Immature natural killer cell (primary cell): Measurements from ENCODE around the gene ATPAF1. TPM values are rescaled to one million over a fixed set of nuclear protein-coding genes. Genes with fewer than 3 reads are reported as not detected.

Experiments used
- DNase-seq, 3 donors: peaks; one replicate each; pipeline ENCODE4 v3.0.0; 2022; ENCODE audit warnings: mixed read lengths in 1 of 3
- H3K27ac Mint-ChIP-seq, 6 donors: one replicate each; pipeline ENCODE4 v1.8.0; 2020; ENCODE audit warnings: mixed read lengths in 6 of 6, mild to moderate bottlenecking in 5 of 6, inconsistent platforms in 4 of 6, moderate library complexity in 3 of 6
- H3K27me3 Mint-ChIP-seq, 3 donors: one replicate each; pipeline ENCODE4 v1.8.0; 2020 to 2021; ENCODE audit warnings: low read depth in 3 of 3, mild to moderate bottlenecking in 3 of 3, mixed read lengths in 3 of 3, moderate library complexity in 3 of 3, inconsistent platforms in 1 of 3
- H3K36me3 Mint-ChIP-seq, 3 donors: one replicate each; pipeline ENCODE4 v1.8.0; 2020; ENCODE audit warnings: mixed read lengths in 3 of 3, inconsistent platforms in 2 of 3, mild to moderate bottlenecking in 2 of 3
- H3K4me1 Mint-ChIP-seq, 2 donors: one replicate each; pipeline ENCODE4 v1.8.0; 2020; ENCODE audit warnings: inconsistent platforms in 2 of 2, mild to moderate bottlenecking in 2 of 2, mixed read lengths in 2 of 2, moderate library complexity in 1 of 2
- H3K4me3 Mint-ChIP-seq, 5 donors: one replicate each; pipeline ENCODE4 v1.8.0; 2020; ENCODE audit warnings: mild to moderate bottlenecking in 5 of 5, mixed read lengths in 5 of 5, inconsistent platforms in 3 of 5, moderate library complexity in 3 of 5
- H3K9me3 Mint-ChIP-seq, 6 donors: one replicate each; pipeline ENCODE4 v1.8.0; 2020; ENCODE audit warnings: mild to moderate bottlenecking in 6 of 6, mixed read lengths in 6 of 6, inconsistent platforms in 4 of 6, moderate library complexity in 3 of 6
- polyA plus RNA-seq, 3 donors: library from polyadenylated mRNA; unstranded; fragments of 300-500 nt; fragmentation: Illumina TruSeq; gene quantifications; one replicate each; pipeline ENCODE4 v1.2.3, GENCODE V29; 2021

The ATPAF1 gene
- polyA plus RNA-seq, 3 donors from 2014 or later: 50.6 to 139 (median 51.7) TPM

GRCh38 chr1:46623743-46624644 lies 44.2 kb downstream of the ATPAF1 start:
- peak overlapping the region in 1 of 6 donors; percentile 17 for H3K27ac Mint-ChIP-seq
- peaks cover 0 to 10% (median 3%) of the 10 kb centered on the region in 3 donors for H3K36me3 Mint-ChIP-seq
- no peaks in the 10 kb centered on the region for H3K4me1 Mint-ChIP-seq
- peaks cover 0 to 5% (median 0%) of the 10 kb centered on the region in 3 donors for H3K27me3 Mint-ChIP-seq
- H3K9me3 Mint-ChIP-seq: no peaks in the 10 kb centered on the region
- no peak for DNase-seq
- no peak overlapping the region for H3K4me3 Mint-ChIP-seq

DNA sequence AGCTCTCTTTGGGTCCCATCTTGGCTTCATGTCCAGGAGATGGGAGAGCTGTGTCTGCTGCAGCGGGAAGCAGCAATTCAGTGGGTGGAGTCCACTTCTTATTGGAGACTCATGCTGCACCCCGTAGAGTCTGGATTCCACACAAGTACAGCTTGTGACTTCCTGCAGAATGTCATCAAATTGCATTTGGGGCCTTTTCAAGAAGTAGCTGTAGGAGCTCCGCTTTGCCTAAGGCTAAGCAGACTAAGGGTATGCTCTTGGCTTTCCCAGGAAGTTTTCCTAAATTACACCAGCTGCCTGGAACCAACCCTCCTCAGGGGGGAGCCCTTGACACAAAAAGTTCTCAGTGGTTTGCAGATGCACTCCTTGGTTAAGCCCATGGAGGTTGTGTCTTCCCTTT lies 45.8 kb downstream of the ATPAF1 start:
- Mint-ChIP-seq H3K4me1 (peaks cover under 1 to 4% of the 10 kb centered on the region in 2 donors), H3K9me3 (no peaks in the 10 kb centered on the region), H3K4me3 (no peak overlapping the region), H3K27ac (no peak overlapping the region), H3K36me3 (peaks cover 0 to 3% (median 0%) of the 10 kb centered on the region in 3 donors), H3K27me3 (peaks cover 0 to 2% (median 0%) of the 10 kb centered on the region in 3 donors)
- DNase-seq: no peak

DNA sequence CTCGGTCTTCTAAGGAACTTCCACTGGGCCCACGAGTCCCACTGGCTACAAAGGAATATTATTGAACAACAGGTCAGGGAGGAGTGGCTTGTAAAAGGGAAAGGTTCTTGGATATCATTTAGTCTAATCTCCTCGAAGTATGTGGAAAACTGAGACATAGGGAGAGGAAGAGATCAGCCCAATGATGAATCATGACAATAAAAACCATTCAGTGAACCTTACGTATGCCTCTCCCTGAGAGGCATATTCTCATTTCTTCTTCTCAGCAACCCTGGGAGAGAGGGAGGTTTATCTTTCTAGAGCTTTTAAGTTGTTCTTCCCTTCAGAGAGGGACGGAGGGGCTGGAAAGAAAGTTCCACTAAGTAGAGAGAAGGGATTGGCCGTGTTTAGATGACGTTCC lies 46.2 kb downstream of the ATPAF1 start:
- H3K36me3 Mint-ChIP-seq: peaks cover 0 to 3% (median 0%) of the 10 kb centered on the region in 3 donors
- peaks cover 0 to 2% (median 0%) of the 10 kb centered on the region in 3 donors for H3K27me3 Mint-ChIP-seq
- no peak overlapping the region for H3K27ac Mint-ChIP-seq
- no peak for DNase-seq
- H3K4me3 Mint-ChIP-seq: no peak overlapping the region
- H3K4me1 Mint-ChIP-seq: peaks cover 5 to 8% of the 10 kb centered on the region in 2 donors
- H3K9me3 Mint-ChIP-seq: no peaks in the 10 kb centered on the region

DNA sequence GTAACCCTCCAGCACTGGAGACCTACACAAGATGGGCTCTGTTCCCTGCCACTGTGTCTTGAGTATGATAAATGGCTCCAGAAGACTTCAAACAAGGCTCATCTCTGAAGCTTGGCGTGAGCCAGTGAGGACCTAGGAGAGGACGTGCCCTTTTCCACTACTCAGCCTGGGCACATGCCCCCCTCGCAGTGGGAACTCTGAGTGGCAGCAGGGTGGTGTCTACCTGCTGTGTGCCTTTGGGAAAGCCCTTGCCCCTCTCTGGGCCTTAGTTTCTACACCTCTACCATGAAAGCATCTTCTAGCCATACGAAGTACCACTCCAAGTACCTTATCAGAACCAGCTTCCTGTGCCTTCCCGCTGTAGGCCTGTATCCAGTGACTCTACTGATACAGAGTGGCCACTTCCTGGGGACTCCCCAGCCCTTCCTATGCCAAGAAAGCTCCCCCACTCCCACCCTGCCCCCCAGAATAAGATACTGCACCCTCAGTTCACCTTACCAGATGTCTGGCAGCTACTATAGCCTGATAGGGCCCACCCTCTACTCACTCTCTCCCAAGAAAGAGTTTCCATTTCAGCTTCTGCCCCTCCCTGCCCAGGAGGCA lies 48.4 kb downstream of the ATPAF1 start:
- Mint-ChIP-seq H3K36me3 (no peaks in the 10 kb centered on the region), H3K4me3 (no peak overlapping the region), H3K27me3 (peaks cover 0 to 2% (median 0%) of the 10 kb centered on the region in 3 donors), H3K27ac (no peak overlapping the region), H3K4me1 (peaks cover 22 to 26% of the 10 kb centered on the region in 2 donors), H3K9me3 (no peaks in the 10 kb centered on the region)
- DNase-seq: no peak

DNA sequence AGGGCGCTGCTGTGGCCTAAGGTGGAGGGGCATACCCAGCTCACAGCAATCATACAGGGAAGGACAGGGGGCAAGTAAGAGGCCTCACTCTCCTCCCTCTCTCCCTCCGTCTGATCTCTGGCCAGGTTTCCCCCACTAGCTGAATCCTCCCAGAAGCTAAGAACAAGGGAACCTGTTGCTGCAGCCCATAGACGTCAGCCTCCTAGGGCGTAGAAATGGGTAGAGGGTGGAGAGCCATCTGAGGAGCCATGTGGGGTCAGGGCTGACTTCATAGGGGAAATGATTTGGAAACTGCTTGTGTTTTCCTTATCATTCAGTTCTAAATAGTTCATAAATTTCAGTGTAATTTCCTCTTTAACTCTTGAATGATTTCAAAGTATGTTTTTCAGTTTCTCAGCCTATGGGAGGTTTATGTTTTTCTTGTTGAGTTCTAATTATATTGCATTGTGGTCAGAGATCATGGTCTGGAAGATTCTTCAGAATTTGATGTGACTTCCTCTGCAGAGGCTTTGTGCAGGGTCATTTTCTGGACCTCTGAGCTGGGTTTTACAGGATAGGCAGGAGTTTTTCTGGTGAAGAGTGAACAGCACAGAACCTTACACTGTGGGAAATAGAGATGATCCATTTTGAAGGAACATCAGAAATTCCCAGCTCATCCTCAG lies 49.3 kb downstream of the ATPAF1 start:
- no peak overlapping the region for H3K4me3 Mint-ChIP-seq
- no peaks in the 10 kb centered on the region for H3K36me3 Mint-ChIP-seq
- no peak for DNase-seq
- peak overlapping the region in 1 of 6 donors; percentile 6 for H3K27ac Mint-ChIP-seq
- H3K4me1 Mint-ChIP-seq: peaks cover 31 to 34% of the 10 kb centered on the region in 2 donors
- H3K9me3 Mint-ChIP-seq: no peaks in the 10 kb centered on the region
- peaks cover 0 to 2% (median 0%) of the 10 kb centered on the region in 3 donors for H3K27me3 Mint-ChIP-seq

DNA sequence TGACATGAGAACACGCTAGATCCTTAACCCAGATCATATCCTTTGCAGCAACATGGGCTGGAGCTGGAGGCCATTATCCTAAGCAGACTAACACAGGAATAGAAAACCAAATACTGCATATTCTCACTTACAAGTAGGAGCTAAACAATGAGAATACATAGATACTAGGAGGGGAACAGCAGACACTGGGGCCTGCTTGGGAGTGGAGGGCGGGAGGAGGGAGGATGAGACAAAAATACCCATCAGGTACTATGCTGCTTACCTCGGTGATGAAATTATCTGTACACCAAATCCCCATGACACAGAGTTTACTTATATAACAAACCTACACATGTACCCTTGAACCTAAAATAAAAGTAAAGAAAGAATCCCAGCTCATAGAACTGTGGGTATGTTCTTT lies 50.3 kb downstream of the ATPAF1 start:
- Mint-ChIP-seq H3K9me3 (no peaks in the 10 kb centered on the region), H3K4me3 (peak overlapping the region; percentile 91 to 95 (median 93)), H3K27me3 (peaks cover 0 to 2% (median 0%) of the 10 kb centered on the region in 3 donors), H3K4me1 (peaks cover 41 to 43% of the 10 kb centered on the region in 2 donors), H3K36me3 (no peaks in the 10 kb centered on the region), H3K27ac (peak overlapping the region in 3 of 6 donors; percentile 12 to 90 (median 88))
- no peak for DNase-seq

DNA sequence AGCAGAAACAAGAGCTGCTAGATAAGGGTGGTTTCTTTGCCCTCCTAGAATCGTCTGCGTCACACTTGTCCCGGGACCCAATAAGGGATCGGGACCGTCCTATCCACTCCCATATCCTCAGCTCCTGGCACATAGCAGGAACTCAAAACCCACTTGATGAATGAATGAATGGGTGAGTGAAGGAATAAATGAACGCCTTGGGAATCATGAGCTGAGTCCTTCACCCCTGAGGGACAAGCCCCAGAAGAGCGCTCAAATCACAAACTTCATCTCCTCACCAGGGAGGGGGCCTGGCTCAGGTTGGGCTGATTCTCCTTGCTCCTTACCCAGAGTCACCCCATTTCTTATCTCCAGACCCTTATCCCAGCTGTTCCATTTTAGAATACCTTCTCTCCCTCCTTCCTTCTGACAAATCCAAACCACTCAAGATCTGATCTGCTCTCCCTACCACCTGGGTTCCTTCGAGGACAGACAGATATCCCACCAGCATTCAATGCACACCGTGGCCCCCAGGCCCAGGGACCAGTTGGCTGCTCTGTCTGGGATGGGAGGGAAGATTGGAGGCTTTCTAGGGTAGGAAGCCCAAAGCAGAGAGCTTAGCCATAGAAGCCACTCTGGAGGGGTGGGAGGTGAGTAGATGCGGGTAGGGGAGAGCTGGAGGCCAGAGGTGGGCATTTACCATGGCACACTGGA lies 50.9 kb downstream of the ATPAF1 start:
- Mint-ChIP-seq H3K27ac (peak overlapping the region; percentile 87 to 92 (median 90)), H3K27me3 (peaks cover 0 to 2% (median 0%) of the 10 kb centered on the region in 3 donors), H3K4me1 (peaks cover 47 to 49% of the 10 kb centered on the region in 2 donors), H3K4me3 (peak overlapping the region; percentile 91 to 95 (median 93)), H3K36me3 (no peaks in the 10 kb centered on the region), H3K9me3 (no peaks in the 10 kb centered on the region)
- no peak for DNase-seq

GRCh38 chr1:46616277-46617107 lies 51.7 kb downstream of the ATPAF1 start, which contains the start of gene MOB3C:
MOB3C (minus strand) TSS chr1:46616811; CDS start chr1:46613321, 3,490 bp downstream.
- Mint-ChIP-seq H3K27ac (peak within 1 kb of the TSS; percentile 87 to 92 (median 90)), H3K27me3 (no peaks in the 10 kb centered on the region), H3K9me3 (no peaks in the 10 kb centered on the region), H3K4me1 (peaks cover 50 to 56% of the 10 kb centered on the region in 2 donors), H3K36me3 (no peaks in the 10 kb centered on the region), H3K4me3 (peak within 1 kb of the TSS; percentile 91 to 95 (median 93))
- DNase-seq: peak; percentile 60 to 67 (median 67)

- no peak for DNase-seq
- peaks cover 0 to 1% (median 0%) of the 10 kb centered on the region in 3 donors for H3K27me3 Mint-ChIP-seq
- no peaks in the 10 kb centered on the region for H3K9me3 Mint-ChIP-seq
- peaks cover 1 to 6% (median 4%) of the 10 kb centered on the region in 3 donors for H3K36me3 Mint-ChIP-seq
- H3K4me1 Mint-ChIP-seq: peaks cover 58 to 63% of the 10 kb centered on the region in 2 donors
- H3K4me3 Mint-ChIP-seq: peak overlapping the region; percentile 91 to 95 (median 93)
- H3K27ac Mint-ChIP-seq: peak overlapping the region; percentile 84 to 92 (median 88)
Measured at GRCh38 chr1:46615735-46616134, 52.4 kb downstream of the ATPAF1 start.

DNA sequence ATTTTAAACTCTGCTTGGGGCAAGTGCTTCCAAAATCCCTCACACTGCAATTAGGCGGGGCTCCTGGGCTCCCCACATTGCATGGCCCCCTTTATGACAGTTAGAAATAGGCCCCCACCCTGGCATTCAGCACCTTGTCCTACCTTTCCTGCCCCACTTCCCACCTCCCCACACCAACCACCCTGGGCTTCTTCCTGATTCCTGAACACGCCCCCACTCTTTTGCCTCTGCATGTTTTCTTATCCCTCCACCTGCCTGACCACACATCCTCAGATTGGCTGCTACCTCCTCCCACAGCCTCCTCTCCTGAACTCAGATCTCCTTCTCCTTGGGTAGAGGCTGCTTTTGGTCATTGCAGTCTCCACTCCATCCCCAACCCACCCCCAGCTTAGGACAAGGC lies 53.1 kb downstream of the ATPAF1 start:
- H3K27me3 Mint-ChIP-seq: peaks cover 0 to 1% (median 0%) of the 10 kb centered on the region in 3 donors
- DNase-seq: no peak
- H3K4me3 Mint-ChIP-seq: peak overlapping the region; percentile 91 to 95 (median 93)
- H3K36me3 Mint-ChIP-seq: peaks cover 4 to 12% (median 9%) of the 10 kb centered on the region in 3 donors
- peaks cover 62 to 65% of the 10 kb centered on the region in 2 donors for H3K4me1 Mint-ChIP-seq
- H3K9me3 Mint-ChIP-seq: no peaks in the 10 kb centered on the region
- H3K27ac Mint-ChIP-seq: peak overlapping the region; percentile 84 to 92 (median 88)

GRCh38 chr1:46614604-46614984 lies 53.6 kb downstream of the ATPAF1 start:
- Mint-ChIP-seq H3K9me3 (no peaks in the 10 kb centered on the region), H3K4me1 (peaks cover 62 to 69% of the 10 kb centered on the region in 2 donors), H3K4me3 (peak overlapping the region in 4 of 5 donors; percentile 91 to 93 (median 92)), H3K27me3 (peaks cover 0 to 1% (median 0%) of the 10 kb centered on the region in 3 donors), H3K27ac (peak overlapping the region in 4 of 6 donors; percentile 28 to 77 (median 48)), H3K36me3 (peaks cover 4 to 17% (median 14%) of the 10 kb centered on the region in 3 donors)
- DNase-seq: no peak
